ENCODE results near the gene NEK11.

GRCh38 chr3:131396170-131396569 lies 369.5 kb downstream of the NEK11 start:
- TF ChIP-seq, protein P1, sequence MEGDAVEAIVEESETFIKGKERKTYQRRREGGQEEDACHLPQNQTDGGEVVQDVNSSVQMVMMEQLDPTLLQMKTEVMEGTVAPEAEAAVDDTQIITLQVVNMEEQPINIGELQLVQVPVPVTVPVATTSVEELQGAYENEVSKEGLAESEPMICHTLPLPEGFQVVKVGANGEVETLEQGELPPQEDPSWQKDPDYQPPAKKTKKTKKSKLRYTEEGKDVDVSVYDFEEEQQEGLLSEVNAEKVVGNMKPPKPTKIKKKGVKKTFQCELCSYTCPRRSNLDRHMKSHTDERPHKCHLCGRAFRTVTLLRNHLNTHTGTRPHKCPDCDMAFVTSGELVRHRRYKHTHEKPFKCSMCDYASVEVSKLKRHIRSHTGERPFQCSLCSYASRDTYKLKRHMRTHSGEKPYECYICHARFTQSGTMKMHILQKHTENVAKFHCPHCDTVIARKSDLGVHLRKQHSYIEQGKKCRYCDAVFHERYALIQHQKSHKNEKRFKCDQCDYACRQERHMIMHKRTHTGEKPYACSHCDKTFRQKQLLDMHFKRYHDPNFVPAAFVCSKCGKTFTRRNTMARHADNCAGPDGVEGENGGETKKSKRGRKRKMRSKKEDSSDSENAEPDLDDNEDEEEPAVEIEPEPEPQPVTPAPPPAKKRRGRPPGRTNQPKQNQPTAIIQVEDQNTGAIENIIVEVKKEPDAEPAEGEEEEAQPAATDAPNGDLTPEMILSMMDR (conservative IDR thresholded peaks at IDR 0.05 in 1 of 2, IDR thresholded peaks at IDR 0.05 in 1 of 2; ENCODE audit: extremely low read depth in 1 of 2, insufficient read depth in 1 of 2, low read depth in 1 of 2, low read length in 2 of 2), result no peak
- no peak for TF ChIP-seq EZH2 (IDR thresholded peaks at IDR 0.05; ENCODE audit: borderline replicate concordance, low read length)
